ENCODE measurements around the gene ZNF610. TPM values are rescaled to one million over a fixed set of nuclear protein-coding genes. Genes with fewer than 3 reads are reported as not detected.
"Not testable (repeated sequence)": the region's sequence is repeated elsewhere in the genome, so short reads cannot be mapped to it uniquely, and the experiment has no call there.

Gene ZNF610
- 1.7 TPM for polyA plus RNA-seq (2013, experiment 1 of 2; ENCODE audit: insufficient read length)
- 1.7 TPM for polyA plus RNA-seq (2013, experiment 2 of 2; ENCODE audit: insufficient read length)

DNA sequence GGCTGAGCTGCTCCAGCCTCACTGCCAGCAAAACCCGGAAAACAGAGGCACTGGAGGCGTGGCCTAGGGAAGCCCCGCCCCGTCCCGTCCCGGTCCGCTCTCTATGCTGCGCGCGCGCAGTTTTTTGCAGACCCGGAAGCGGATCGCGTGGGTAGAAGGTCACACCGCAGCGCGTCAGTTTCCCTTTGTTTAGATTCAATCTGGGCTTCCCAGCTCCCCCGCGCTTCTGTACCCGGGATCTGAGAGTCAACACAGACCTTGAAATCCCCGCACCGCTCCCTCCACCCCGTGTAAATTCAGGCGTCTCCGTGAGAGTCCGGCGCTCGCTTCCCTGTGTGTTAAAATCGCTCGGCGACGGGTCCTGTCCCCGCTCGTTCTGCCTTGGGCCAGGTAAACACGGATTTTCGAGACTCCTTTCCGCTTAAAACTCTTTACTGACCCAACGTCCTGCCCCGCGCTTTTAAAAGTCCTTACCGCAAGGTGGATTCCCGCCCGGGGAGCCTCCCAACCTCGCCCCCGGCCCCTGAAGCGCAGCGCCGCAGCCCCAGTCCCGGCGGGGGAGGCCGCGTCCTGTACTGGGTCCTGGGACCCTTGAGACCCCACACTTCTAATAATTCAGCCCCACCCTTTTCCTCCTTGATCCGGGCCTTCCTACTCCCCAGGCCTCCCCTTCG is at the start of gene ZNF610:
Gene ZNF610, plus strand, starts transcription at position 127 of the 674 bp plus-strand sequence. CDS start 12,930 bp downstream, outside the sequence.
- DNase-seq: peak; percentile 87

DNA sequence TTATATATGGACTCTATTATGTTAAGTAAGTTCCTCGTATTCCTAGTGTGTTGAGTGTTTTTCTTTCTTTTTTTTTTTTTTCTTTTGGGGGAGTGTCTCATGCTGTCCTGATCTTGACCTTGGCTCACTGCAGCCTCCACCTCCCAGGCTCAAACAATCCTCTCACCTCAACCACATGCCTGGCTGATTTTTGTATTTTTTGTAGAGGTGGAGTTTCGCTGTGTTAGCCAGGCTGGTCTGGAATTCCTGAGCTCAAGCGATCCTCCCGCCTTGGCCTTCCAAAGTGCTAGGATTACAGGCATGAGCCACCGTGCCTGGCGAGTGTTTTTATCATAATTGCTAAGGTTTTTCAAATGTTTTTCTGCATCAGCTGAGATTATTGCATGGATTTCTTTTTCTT is 49.8 kb upstream of the ZNF610 start:
- DNase-seq: no peak

- DNase-seq: no peak
Measured at GRCh38 chr19:52291781-52292180, 44.3 kb upstream of the ZNF610 start.

- not testable (repeated sequence) for DNase-seq
Measured at GRCh38 chr19:52292946-52293345, 43.1 kb upstream of the ZNF610 start.

GRCh38 chr19:52296400-52296772 is 39.7 kb upstream of the ZNF610 start:
- no peak for DNase-seq

GRCh38 chr19:52296773-52297600 is 39.1 kb upstream of the ZNF610 start, which contains the start of gene ZNF480:
ZNF480 (plus strand) TSS chr19:52297169; CDS start chr19:52300413, 3,244 bp downstream.
- peak; percentile 82 for DNase-seq

DNA sequence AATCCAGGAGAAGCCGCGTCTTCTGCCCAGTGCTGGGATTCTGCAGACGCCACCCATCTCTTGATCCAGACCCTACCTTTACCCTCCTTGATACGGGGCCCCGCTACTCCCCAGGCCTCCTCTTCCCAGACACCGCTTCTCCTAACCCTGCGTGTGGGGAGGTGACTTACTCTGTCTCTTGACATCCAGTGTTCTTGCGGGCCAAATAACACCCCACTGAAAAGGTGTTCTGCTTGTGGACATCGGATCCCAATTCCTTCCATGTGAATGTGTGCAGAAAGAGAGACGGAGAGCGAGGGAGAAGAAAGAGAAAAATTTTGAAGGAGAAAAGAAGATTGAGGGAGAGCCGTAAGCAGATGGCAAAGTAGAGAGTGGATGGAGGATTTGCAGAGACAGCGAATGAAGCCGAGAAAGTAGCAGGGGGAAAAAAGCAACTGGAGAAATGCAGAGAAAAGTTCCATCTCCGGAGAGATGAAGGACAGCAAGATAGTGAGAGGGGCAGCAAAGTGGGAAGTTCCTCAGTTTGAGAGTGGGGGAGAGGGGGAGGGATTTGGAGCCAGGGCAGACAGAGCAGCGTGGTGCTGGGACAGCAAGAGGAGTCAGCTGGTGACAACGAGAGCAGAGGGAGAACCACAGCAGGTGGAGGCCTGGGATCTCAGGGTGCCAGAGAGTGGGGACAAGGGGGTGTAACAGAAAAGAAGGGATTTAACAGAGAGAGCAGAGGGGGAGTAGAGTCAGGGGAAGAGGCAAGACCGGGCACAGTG is 38.3 kb upstream of the ZNF610 start:
- no peak for DNase-seq

- DNase-seq: peak; percentile 31
Measured at GRCh38 chr19:52307275-52307674, 28.8 kb upstream of the ZNF610 start.

- no peak for DNase-seq
Measured at GRCh38 chr19:52322429-52322828, 13.6 kb upstream of the ZNF610 start.

DNA sequence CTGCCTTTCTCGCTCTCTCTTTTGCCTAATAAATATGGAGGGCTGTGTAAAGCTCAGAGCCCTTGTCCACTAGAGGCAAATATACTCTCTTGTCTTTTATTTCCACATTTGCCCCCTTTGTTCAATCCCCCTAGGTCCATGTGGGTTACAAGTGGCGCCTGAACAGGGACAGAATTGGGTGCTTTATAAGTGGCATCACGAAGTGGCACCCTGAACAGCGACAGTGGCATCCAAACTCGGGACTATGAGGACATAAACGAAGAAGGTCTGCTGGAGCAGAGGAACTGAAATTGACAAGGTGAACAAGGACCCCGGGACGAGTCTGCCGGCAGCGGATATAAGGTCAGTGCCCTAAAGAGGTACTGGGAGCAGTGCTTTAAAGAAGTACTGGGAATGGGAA is 4.3 kb upstream of the ZNF610 start:
- peak; percentile 3 for DNase-seq

GRCh38 chr19:52335768-52336116 is 301 bp upstream of the ZNF610 start:
- DNase-seq: no peak

- DNase-seq: peak; percentile 11
Measured at GRCh38 chr19:52336791-52337381, 843 bp downstream of the ZNF610 start.

- not testable (repeated sequence) for DNase-seq
Measured at GRCh38 chr19:52339022-52339421, 3.0 kb downstream of the ZNF610 start.

DNA sequence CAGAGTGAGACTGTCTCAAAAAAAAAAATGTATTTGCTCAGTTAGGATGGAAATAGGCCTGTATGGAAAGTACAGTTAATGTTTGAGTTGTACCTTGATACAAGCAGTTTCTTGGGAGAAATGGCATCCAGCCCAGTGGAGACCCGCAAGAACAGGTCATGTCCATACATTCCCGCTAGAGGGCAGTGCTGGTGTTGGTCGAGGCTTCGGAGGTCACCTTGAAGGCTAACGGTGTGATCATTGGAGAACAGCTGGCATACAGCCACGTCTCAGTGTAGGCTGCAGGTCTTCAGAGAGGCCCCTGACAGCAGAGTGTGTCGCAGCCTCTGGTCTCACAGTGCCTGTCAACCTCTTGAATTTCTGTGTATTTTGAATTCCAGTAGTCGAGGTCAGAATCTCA is 7.5 kb downstream of the ZNF610 start:
- DNase-seq: peak; percentile 6

DNA sequence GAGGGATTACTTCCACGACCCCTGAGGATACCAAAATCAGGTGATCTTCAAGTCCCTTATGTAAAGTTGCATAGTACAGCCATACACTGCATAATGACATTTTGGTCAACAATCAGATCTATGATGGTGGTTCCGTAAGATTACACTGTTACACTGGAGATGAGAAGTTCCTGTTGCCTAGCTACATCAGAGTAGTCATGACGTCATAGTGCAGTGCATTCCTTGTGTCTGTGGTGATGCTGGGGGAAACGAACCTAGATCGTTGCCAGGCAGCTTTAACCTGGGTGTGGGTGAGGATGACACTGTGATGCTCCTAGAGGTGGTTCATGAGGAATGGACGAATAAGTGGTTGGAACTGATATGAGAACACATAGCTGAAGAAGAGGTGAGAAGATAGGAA is 9.1 kb downstream of the ZNF610 start:
- DNase-seq: no peak

GRCh38 chr19:52351512-52351911 is 15.5 kb downstream of the ZNF610 start:
- no peak for DNase-seq

GRCh38 chr19:52366414-52366824 is 30.4 kb downstream of the ZNF610 start:
- DNase-seq: no peak

GRCh38 chr19:52369559-52370340 is 33.7 kb downstream of the ZNF610 start, which contains the start of gene ZNF880:
ZNF880 (plus strand) TSS chr19:52369923; CDS start chr19:52369966, 43 bp downstream.
- peak; percentile 95 for DNase-seq

DNA sequence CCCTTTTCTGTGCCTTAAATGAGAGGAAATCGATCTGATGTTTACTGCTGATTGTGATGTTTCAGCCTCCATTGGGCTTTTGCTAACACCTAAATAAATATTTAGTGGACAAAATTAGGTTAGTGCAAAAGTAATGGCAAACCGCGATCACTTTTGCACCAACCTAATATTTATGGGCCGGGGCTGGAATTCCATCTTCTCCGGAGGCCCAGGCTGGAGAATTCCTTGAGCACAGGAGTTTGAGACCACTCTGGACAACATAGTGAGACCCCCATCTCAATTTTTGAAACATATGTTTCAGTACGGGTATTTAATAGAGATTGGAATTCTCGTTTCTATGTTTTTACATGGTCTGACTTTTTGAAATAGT is 34.3 kb downstream of the ZNF610 start:
- no peak for DNase-seq

DNA sequence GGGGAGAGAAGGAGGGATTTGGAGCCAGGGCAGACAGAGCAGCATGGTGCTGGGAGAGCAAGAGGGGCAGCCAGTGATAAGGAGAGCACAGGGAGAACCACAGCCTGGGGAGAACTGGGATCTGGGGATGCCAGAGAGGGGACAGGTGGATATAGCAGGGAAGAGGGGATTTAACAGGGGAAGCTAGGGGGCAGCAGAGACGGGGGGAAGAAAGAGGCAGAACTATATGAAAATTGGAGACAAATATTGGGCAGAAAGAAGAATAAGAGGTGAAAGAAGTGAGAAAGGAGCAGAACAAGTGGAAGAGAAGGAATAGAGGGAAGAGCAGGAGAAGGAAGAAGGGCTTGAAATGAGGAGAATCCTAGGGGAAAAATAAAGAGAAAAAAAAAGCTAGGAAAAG is 55.1 kb downstream of the ZNF610 start:
- DNase-seq: no peak

DNA sequence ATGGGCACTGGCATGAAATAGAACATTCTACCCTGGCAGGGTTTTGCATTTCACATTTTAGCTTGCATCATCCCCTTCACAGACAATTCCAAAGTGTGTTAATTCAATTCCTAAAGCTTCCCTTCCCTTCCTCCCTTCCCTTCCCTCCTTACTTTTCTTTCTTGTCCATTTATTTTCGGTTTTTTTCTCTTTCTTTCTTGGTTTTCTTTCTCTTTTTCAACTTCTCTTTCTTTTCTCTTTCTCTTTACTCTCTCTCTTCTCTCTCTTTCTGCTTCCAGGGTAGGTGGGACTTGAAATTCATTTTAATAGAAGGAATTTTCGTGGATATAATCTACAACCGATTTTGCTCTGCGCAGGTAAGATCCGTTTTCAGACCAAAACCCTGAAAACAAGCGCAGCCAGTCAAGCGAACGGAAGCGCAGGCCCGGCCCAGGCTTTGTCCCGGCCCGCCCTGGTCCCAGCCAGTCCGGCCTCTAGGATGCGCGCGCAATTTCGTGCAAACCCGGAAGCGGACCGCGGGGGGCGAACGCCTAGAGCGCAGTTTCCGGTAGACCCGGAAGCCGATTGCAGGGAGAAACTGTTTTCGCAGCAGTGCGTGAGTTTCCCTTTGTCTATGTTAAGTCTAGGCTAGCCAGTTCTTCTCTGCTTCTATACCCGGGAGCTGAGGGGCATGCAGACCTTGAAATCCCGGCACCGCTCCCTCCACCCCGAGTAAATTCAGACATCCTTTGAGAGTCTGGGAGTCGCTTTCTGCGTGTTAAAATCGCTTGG is 61.5 kb downstream of the ZNF610 start, which contains the start of gene ZNF528:
Gene ZNF528, plus strand, starts transcription at position 540 of the 771 bp plus-strand sequence. CDS start 4,165 bp downstream, outside the sequence.
- DNase-seq: peak; percentile 96

Data from fibroblast of skin of scalp (primary cell).